Ascending aorta (tissue), 2 donors: Measurements from ENCODE around the gene FAM168A. TPM values are rescaled to one million over a fixed set of nuclear protein-coding genes. Genes with fewer than 3 reads are reported as not detected.

Experiments
- DNase-seq, 2 donors: peaks; one replicate each; pipeline ENCODE4 v3.0.0-alpha.2; 2019; ENCODE audit warnings: low spot score in 2 of 2
- H3K27ac ChIP-seq, 2 donors: fragments of 200-600 bp; sonication (generic); one replicate each; pipeline ENCODE4 v1.5.1; 2016 to 2017; ENCODE audit warnings: mild to moderate bottlenecking in 1 of 2
- H3K27me3 ChIP-seq: fragments of 200-600 bp; sonication (generic); one replicate; pipeline ENCODE4 v1.5.1; 2017
- H3K36me3 ChIP-seq, 2 donors: fragments of 200-600 bp; sonication (generic); one replicate each; pipeline ENCODE4 v1.5.1; 2016
- H3K4me1 ChIP-seq, 2 donors: fragments of 200-600 bp; sonication (generic); one replicate each; pipeline ENCODE4 v1.5.1; 2016 to 2017; ENCODE audit warnings: mild to moderate bottlenecking in 1 of 2
- H3K4me3 ChIP-seq, 2 donors: fragments of 200-600 bp; sonication (generic); one replicate each; pipeline ENCODE4 v1.5.1; 2016 to 2017; ENCODE audit warnings: mild to moderate bottlenecking in 1 of 2
- H3K9me3 ChIP-seq, 2 donors: fragments of 200-600 bp; sonication (generic); one replicate each; pipeline ENCODE4 v1.5.1; 2016
- CTCF ChIP-seq, 3 experiments: fragments of 200-600 bp in 2 of 3; fragments of 450-650 bp in 1 of 3; sonication (generic) in 2 of 3; IDR thresholded peaks; one replicate each; pipeline ENCODE4 v1.5.1; 2016 to 2019; ENCODE audit warnings: antibody characterized with exemption in 3 of 3, mild to moderate bottlenecking in 1 of 3, moderate library complexity in 1 of 3
- intact Hi-C: fragments of 100-400 bp; cut with DNase I; formaldehyde crosslinking; loops from one replicate; pipeline ENCODE4 v1.15.1; 2023
- total RNA-seq: library from RNA; depleted of rRNA; stranded (reverse); fragments of >200 nt; gene quantifications from one replicate; pipeline ENCODE4 v1.1.0, GENCODE V29; 2016

The FAM168A gene
- total RNA-seq, 1 donor from 2014 or later, result 44.1 TPM

DNA sequence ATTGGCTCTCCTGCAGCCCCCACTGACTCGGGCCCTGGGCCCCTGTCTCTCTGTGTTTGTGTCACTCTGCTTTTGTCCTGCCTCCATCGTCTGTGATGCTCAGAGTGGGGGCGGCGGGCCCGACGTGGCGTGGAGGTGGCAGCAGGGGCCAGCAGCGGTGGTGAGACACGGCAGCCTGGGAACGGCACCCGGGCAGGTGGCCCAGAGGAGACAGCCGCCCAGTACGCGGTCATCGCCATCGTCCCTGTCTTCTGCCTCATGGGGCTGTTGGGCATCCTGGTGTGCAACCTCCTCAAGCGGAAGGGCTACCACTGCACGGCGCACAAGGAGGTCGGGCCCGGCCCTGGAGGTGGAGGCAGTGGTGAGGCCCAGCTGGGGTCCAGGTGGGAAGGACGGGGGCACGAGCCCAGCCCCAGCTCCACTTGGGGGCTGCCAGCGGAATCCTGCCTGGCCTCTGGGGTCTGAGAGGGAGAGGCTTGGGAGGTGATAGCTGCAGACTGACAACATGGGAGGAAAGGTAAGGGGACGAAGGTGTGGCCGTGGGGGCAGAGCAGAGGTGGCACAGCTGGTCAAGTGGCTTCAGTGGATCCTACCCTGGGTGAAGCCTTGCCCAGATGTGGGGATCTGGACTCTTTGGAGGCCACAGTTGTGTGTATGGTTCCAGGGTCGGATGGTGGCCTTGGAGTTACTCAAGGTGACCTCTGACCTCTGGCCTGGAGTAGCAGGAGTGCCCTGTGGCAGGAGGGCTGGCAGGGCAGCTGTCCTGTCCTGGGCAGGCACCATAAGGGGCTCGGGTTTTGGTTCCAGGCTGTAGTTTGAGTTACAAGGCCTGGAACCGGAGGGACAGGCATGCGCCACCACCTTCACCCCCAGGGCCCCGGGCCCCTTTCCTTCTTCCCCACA is 205.6 kb downstream of the FAM168A start:
- intact Hi-C loops, result loop anchor here (1.0 to 2.0 kb wide), 3 partner anchors 16 to 97 kb away; partner anchors contain the start of gene RELT
- H3K27ac ChIP-seq, result no peak overlapping the region
- H3K36me3 ChIP-seq, result no peaks in the 10 kb centered on the region
- H3K9me3 ChIP-seq, result no peaks in the 10 kb centered on the region
- H3K4me1 ChIP-seq, result no peaks in the 10 kb centered on the region
- H3K27me3 ChIP-seq, result no peaks in the 10 kb centered on the region
- TF ChIP-seq CTCF (IDR thresholded peaks at IDR 0.05), result no peak
- DNase-seq, result no peak
- no peak overlapping the region for H3K4me3 ChIP-seq

DNA sequence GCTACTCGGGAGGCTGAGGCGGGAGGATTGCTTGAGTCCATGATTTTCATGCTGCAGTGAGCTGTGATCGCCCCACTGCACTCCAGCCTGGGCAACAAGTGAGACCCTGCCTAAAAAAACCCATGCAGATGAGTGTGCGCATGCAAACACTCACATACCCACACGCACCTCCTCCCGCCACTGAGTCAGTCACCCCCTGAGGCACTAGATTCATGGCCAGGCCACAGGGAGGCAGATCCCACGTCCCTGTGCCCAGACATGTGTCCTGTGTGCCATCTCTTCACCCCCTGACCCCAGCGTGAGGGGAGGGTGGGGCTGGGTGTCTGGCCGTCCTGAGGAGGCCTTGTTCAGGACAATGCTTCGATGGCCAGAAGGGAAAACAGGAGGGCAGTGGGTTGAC is 206.2 kb downstream of the FAM168A start:
- Histone ChIP-seq H3K4me3 (no peak overlapping the region), H3K36me3 (no peaks in the 10 kb centered on the region), H3K27ac (no peak overlapping the region), H3K4me1 (no peaks in the 10 kb centered on the region), H3K9me3 (no peaks in the 10 kb centered on the region), H3K27me3 (no peaks in the 10 kb centered on the region)
- TF ChIP-seq CTCF (IDR thresholded peaks at IDR 0.05), result no peak
- no peak for DNase-seq
- intact Hi-C loops, result loop anchor here (2.0 kb wide), 1 partner anchor 15 kb away; the partner anchor contains the start of gene RELT

DNA sequence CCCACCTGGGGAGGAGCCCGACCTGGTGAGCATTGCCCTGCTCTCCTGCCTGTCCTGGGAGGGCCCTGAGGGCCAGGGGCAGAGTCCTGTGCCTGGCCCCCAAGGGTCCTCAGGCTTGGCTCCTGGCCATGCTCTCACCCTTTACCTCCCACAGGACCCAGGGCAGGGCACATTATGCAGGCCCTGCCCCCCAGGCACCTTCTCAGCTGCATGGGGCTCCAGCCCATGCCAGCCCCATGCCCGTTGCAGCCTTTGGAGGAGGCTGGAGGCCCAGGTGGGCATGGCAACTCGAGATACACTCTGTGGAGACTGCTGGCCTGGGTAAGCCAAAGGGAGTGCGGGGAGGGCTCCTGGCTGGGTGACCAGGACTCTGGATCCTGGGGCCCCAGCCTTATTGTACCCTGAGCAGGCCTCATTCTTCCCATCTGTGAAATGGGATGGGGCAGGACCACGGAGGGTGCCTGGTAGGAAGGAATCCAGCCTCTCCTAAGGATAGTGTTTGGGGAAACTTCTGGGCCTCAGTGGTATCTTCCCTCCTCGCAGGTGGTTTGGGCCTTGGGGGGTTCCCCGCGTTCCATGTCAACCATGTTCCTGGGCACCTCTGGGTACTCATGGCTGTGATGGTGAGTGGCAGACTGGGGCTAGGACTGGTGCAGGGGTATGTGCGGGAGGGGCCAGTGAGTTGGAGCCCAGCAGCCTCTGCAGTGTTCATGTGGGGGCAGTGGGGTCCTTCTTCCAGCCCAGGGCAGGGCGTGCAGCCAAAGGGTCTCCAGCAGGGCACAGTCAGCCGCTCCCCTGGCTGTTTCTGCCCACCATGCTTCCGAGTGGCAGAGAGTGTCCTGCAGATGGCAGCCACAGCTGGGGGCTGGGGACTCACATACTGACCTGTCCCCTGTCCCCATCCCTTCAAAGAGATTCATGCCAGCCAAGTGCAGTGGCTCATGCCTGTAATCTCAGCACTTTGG is 207.0 kb downstream of the FAM168A start:
- H3K27me3 ChIP-seq, result no peaks in the 10 kb centered on the region
- no peak overlapping the region for H3K4me3 ChIP-seq
- H3K27ac ChIP-seq, result no peak overlapping the region
- H3K36me3 ChIP-seq, result no peaks in the 10 kb centered on the region
- no peaks in the 10 kb centered on the region for H3K4me1 ChIP-seq
- intact Hi-C loops, result no loop called here
- no peak for TF ChIP-seq CTCF (IDR thresholded peaks at IDR 0.05)
- DNase-seq, result no peak
- H3K9me3 ChIP-seq, result no peaks in the 10 kb centered on the region

- no peak for TF ChIP-seq CTCF (IDR thresholded peaks at IDR 0.05)
- Histone ChIP-seq H3K4me1 (no peaks in the 10 kb centered on the region), H3K27ac (no peak overlapping the region), H3K36me3 (no peaks in the 10 kb centered on the region), H3K9me3 (no peaks in the 10 kb centered on the region), H3K4me3 (no peak overlapping the region), H3K27me3 (no peaks in the 10 kb centered on the region)
- DNase-seq, result no peak
- intact Hi-C loops, result no loop called here
These were observed 208.0 kb downstream of the FAM168A start for GRCh38 chr11:73389916-73390315.

DNA sequence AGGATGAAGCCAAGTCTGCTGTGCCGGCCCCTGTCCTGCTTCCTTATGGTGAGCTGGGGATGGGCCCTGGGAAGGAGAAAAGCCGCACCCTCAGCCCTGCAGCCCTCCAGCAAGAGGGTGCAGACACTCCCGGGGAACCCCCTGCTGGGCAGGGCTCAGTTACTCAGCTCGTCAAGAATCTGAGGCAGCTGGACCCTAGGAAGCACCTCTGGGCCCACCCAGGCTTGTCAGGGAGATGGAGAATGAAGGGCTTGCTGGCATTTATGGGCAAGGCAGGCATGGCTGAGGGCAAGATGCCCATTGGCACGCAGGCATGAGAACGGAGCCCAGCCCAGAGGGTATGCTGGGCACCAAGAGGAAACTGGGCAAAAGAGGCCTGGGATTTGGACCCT is 208.8 kb downstream of the FAM168A start:
- intact Hi-C loops, result no loop called here
- Histone ChIP-seq H3K9me3 (no peaks in the 10 kb centered on the region), H3K4me3 (no peak overlapping the region), H3K27me3 (no peaks in the 10 kb centered on the region), H3K4me1 (no peaks in the 10 kb centered on the region), H3K36me3 (no peaks in the 10 kb centered on the region), H3K27ac (no peak overlapping the region)
- no peak for TF ChIP-seq CTCF (IDR thresholded peaks at IDR 0.05)
- DNase-seq, result no peak
